Loucy (cell line): ENCODE data around the gene MYO5B.

Experiments used
- H2AFZ ChIP-seq: fragments of 200-600 bp; sonication (generic); 2 replicates; pipeline ENCODE4 v1.6.0; 2016; ENCODE audit warnings: antibody characterized with exemption, mild to moderate bottlenecking, low read length, moderate library complexity
- H3F3A ChIP-seq: fragments of 200-600 bp; 2 replicates; pipeline ENCODE4 v1.6.0; 2016; ENCODE audit warnings: antibody characterized with exemption, low read depth, mild to moderate bottlenecking
- H3K27me3 ChIP-seq: fragments of 200-600 bp; sonication (generic); 2 replicates; pipeline ENCODE4 v1.6.1; 2014; ENCODE audit warnings: low read length, mild to moderate bottlenecking; ENCODE audit not compliant: insufficient read depth, poor library complexity, severe bottlenecking
- H3K36me3 ChIP-seq: fragments of 200-600 bp; sonication (generic); 2 replicates; pipeline ENCODE4 v1.6.1; 2016; ENCODE audit warnings: low read length; ENCODE audit not compliant: insufficient read depth
- H3K4me1 ChIP-seq: fragments of 200-600 bp; sonication (generic); 2 replicates; pipeline ENCODE4 v1.5.1; 2014; ENCODE audit warnings: low read length, mild to moderate bottlenecking; ENCODE audit not compliant: insufficient read depth, poor library complexity, severe bottlenecking
- H3K4me2 ChIP-seq: fragments of 200-600 bp; sonication (generic); 2 replicates; pipeline ENCODE4 v1.6.0; 2014; ENCODE audit warnings: antibody characterized with exemption, low read length, low read depth, mild to moderate bottlenecking; ENCODE audit not compliant: poor library complexity, severe bottlenecking
- H3K4me3 ChIP-seq: fragments of 200-600 bp; sonication (generic); 2 replicates; pipeline ENCODE4 v1.5.1; 2014; ENCODE audit warnings: low read length, mild to moderate bottlenecking, mixed read lengths; ENCODE audit not compliant: poor library complexity, severe bottlenecking
- H3K79me2 ChIP-seq: fragments of 200-600 bp; sonication (generic); 2 replicates; pipeline ENCODE4 v1.6.1; 2014; ENCODE audit warnings: low read length; ENCODE audit not compliant: insufficient read depth
- H3K9ac ChIP-seq: fragments of 200-600 bp; sonication (generic); 2 replicates; pipeline ENCODE4 v1.6.0; 2014; ENCODE audit warnings: mild to moderate bottlenecking, low read depth, low read length, moderate library complexity; ENCODE audit not compliant: poor library complexity, severe bottlenecking
- H3K9me2 ChIP-seq: fragments of 200-600 bp; sonication (generic); replicated peaks from 2 replicates; pipeline ENCODE4 v1.6.1; 2016; ENCODE audit warnings: low read depth, low read length, mixed read lengths
- H3K9me3 ChIP-seq: fragments of 200-600 bp; sonication (generic); 2 replicates; pipeline ENCODE4 v1.6.1; 2014; ENCODE audit warnings: mild to moderate bottlenecking, antibody characterized with exemption, low read length, low read depth; ENCODE audit not compliant: insufficient read depth
- H4K20me1 ChIP-seq: fragments of 200-600 bp; sonication (generic); 2 replicates; pipeline ENCODE4 v1.6.0; 2014; ENCODE audit warnings: antibody characterized with exemption, low read length, mild to moderate bottlenecking; ENCODE audit not compliant: insufficient read depth, poor library complexity, severe bottlenecking
- CTCF ChIP-seq: fragments of 200-600 bp; sonication (generic); conservative IDR thresholded peaks from 2 replicates; pipeline ENCODE4 v1.5.1; 2014; ENCODE audit warnings: mild to moderate bottlenecking, antibody characterized with exemption, low read length
- EZH2phosphoT487 ChIP-seq: fragments of 200-600 bp; IDR thresholded peaks from 2 replicates; pipeline ENCODE4 v1.6.1; 2018; ENCODE audit warnings: antibody characterized with exemption, mild to moderate bottlenecking, moderate library complexity, borderline replicate concordance

MYO5B gene

GRCh38 chr18:50135903-50136302 lies 59.0 kb downstream of the MYO5B start:
- H4K20me1 ChIP-seq = no peaks in the 10 kb centered on the region
- no peaks in the 10 kb centered on the region for H3K27me3 ChIP-seq
- H3K9me2 ChIP-seq = no peaks in the 10 kb centered on the region
- H3K4me2 ChIP-seq = no peak overlapping the region
- H3K4me1 ChIP-seq = no peaks in the 10 kb centered on the region
- no peaks in the 10 kb centered on the region for H3K36me3 ChIP-seq
- H3K9ac ChIP-seq = no peak overlapping the region
- H2AFZ ChIP-seq = no peak overlapping the region
- no peak for TF ChIP-seq CTCF
- no peak for TF ChIP-seq EZH2phosphoT487
- no peaks in the 10 kb centered on the region for H3K9me3 ChIP-seq
- H3K4me3 ChIP-seq = no peak overlapping the region
- no peaks in the 10 kb centered on the region for H3K79me2 ChIP-seq
- no peaks in the 10 kb centered on the region for H3F3A ChIP-seq

GRCh38 chr18:50133526-50133925 lies 61.4 kb downstream of the MYO5B start:
- no peaks in the 10 kb centered on the region for H3K9me2 ChIP-seq
- no peak overlapping the region for H3K4me2 ChIP-seq
- H3K27me3 ChIP-seq = no peaks in the 10 kb centered on the region
- no peaks in the 10 kb centered on the region for H3K36me3 ChIP-seq
- no peaks in the 10 kb centered on the region for H4K20me1 ChIP-seq
- H3F3A ChIP-seq = no peaks in the 10 kb centered on the region
- H3K4me1 ChIP-seq = no peaks in the 10 kb centered on the region
- no peak overlapping the region for H3K4me3 ChIP-seq
- no peaks in the 10 kb centered on the region for H3K9me3 ChIP-seq
- no peak overlapping the region for H2AFZ ChIP-seq
- TF ChIP-seq CTCF (no peak), EZH2phosphoT487 (no peak)
- no peaks in the 10 kb centered on the region for H3K79me2 ChIP-seq
- no peak overlapping the region for H3K9ac ChIP-seq

- H4K20me1 ChIP-seq = no peaks in the 10 kb centered on the region
- no peaks in the 10 kb centered on the region for H3K79me2 ChIP-seq
- no peaks in the 10 kb centered on the region for H3K9me3 ChIP-seq
- no peaks in the 10 kb centered on the region for H3K36me3 ChIP-seq
- H3K4me1 ChIP-seq = no peaks in the 10 kb centered on the region
- TF ChIP-seq EZH2phosphoT487 = no peak
- no peak for TF ChIP-seq CTCF
- H3K9me2 ChIP-seq = no peaks in the 10 kb centered on the region
- no peak overlapping the region for H3K9ac ChIP-seq
- H3K27me3 ChIP-seq = no peaks in the 10 kb centered on the region
- H3K4me3 ChIP-seq = no peak overlapping the region
- H3K4me2 ChIP-seq = no peak overlapping the region
- H3F3A ChIP-seq = no peaks in the 10 kb centered on the region
- H2AFZ ChIP-seq = no peak overlapping the region
Measured at GRCh38 chr18:50131591-50131990, 63.4 kb downstream of the MYO5B start.
